SK-N-SH (cell line): ENCODE results near the gene KIR2DL3. TPM values are rescaled to one million over a fixed set of nuclear protein-coding genes. Genes with fewer than 3 reads are reported as not detected.
"Not testable (repeated sequence)": the region's sequence is repeated elsewhere in the genome, so short reads cannot be mapped to it uniquely, and the experiment has no call there.

Source experiments
- CTCF ChIA-PET: fragments of 300-600, 350-600 bp; formaldehyde crosslinking; extraction: SDS; loops from one replicate; lab custom pipeline; 2021; lab: Yijun Ruan, JAX
- POLR2A ChIA-PET: fragments of 350-600 bp; sonication (Branson Sonifier 250); formaldehyde crosslinking; extraction: SDS; loops from one replicate; lab custom pipeline; 2020; ENCODE audit warnings: antibody characterized with exemption, inconsistent platforms; lab: Yijun Ruan, JAX
- DNase-seq: peaks from one replicate; pipeline ENCODE4 v3.0.0; 2012
- H2AFZ ChIP-seq: fragments of 200-600 bp; sonication (generic); 2 replicates; pipeline ENCODE4 v1.8.1; 2016; ENCODE audit warnings: antibody characterized with exemption, mild to moderate bottlenecking, low read depth
- H3F3A ChIP-seq: fragments of 200-600 bp; sonication (generic); replicated peaks from 2 replicates; pipeline ENCODE3; 2016; ENCODE audit warnings: antibody characterized with exemption, mild to moderate bottlenecking; ENCODE audit not compliant: insufficient read depth
- H3K27ac ChIP-seq, 2 experiments: fragments of 200-500 bp in 1 of 2; fragments of 200-600 bp in 1 of 2; sonication (Bioruptor generic) in 1 of 2; sonication (generic), shearing (Covaris generic) in 1 of 2; 2 replicates each; pipeline versions ENCODE4 v1.5.1 to v1.6.1; 2014 to 2016; ENCODE audit warnings: low read depth in 2 of 2, inconsistent platforms in 1 of 2, low read length in 1 of 2, mild to moderate bottlenecking in 1 of 2, mixed read lengths in 1 of 2
- H3K27me3 ChIP-seq: fragments of 200-600 bp; sonication (generic), shearing (Covaris generic); 2 replicates; pipeline ENCODE4 v1.6.1; 2016; ENCODE audit warnings: mixed run types; ENCODE audit not compliant: insufficient read depth
- H3K36me3 ChIP-seq, 2 experiments: fragments of 200-500 bp in 1 of 2; fragments of 200-600 bp in 1 of 2; sonication (Bioruptor generic) in 1 of 2; sonication (generic) in 1 of 2; replicated peaks in 1 of 2; 2 replicates each; pipeline versions ENCODE3 to v1.5.1; 2014 to 2016; ENCODE audit warnings: low read length in 1 of 2, mild to moderate bottlenecking in 1 of 2; ENCODE audit not compliant: insufficient read depth in 2 of 2, control insufficient read depth in 1 of 2
- H3K4me1 ChIP-seq, 2 experiments: fragments of 200-500 bp in 1 of 2; fragments of 200-600 bp in 1 of 2; sonication (Bioruptor generic) in 1 of 2; sonication (generic), shearing (Covaris generic) in 1 of 2; 2 replicates each; pipeline versions ENCODE4 v1.5.1 to v1.6.1; 2014 to 2016; ENCODE audit warnings: low read depth in 1 of 2, low read length in 1 of 2, mixed run types in 1 of 2; ENCODE audit not compliant: insufficient read depth in 2 of 2, control insufficient read depth in 1 of 2
- H3K4me2 ChIP-seq: fragments of 200-600 bp; sonication (generic), shearing (Covaris generic); 2 replicates; pipeline ENCODE4 v1.6.1; 2017; ENCODE audit warnings: mixed run types
- H3K4me3 ChIP-seq, 2 experiments: fragments of 200-500 bp in 1 of 2; fragments of 200-600 bp in 1 of 2; sonication (Bioruptor generic) in 1 of 2; sonication (generic), shearing (Covaris generic) in 1 of 2; 2 replicates each; pipeline versions ENCODE4 v1.5.1 to v1.8.1; 2014 to 2016; ENCODE audit warnings: low read depth in 2 of 2, inconsistent platforms in 1 of 2, low read length in 1 of 2, mild to moderate bottlenecking in 1 of 2, mixed read lengths in 1 of 2, moderate library complexity in 1 of 2
- H3K79me2 ChIP-seq: fragments of 200-600 bp; sonication (generic); 2 replicates; pipeline ENCODE4 v1.8.1; 2017; ENCODE audit warnings: mild to moderate bottlenecking; ENCODE audit not compliant: insufficient read depth
- H3K9ac ChIP-seq: fragments of 200-600 bp; sonication (generic); 2 replicates; pipeline ENCODE4 v1.6.1; 2017; ENCODE audit warnings: mixed run types
- H3K9me2 ChIP-seq: fragments of 200-600 bp; sonication (generic); 2 replicates; pipeline ENCODE4 v1.6.1; 2017; ENCODE audit warnings: mixed run types
- H3K9me3 ChIP-seq: fragments of 200-600 bp; sonication (generic); 2 replicates; pipeline ENCODE4 v1.6.1; 2017; ENCODE audit warnings: mixed run types, mild to moderate bottlenecking, moderate library complexity
- H4K20me1 ChIP-seq: fragments of 200-600 bp; sonication (generic); 2 replicates; pipeline ENCODE4 v1.6.1; 2017; ENCODE audit warnings: mild to moderate bottlenecking, mixed run types; ENCODE audit not compliant: insufficient read depth
- CTCF ChIP-seq: fragments of 200-600 bp; sonication (generic); IDR thresholded peaks from 2 replicates; pipeline ENCODE4 v1.6.1; 2017; ENCODE audit warnings: antibody characterized with exemption, mild to moderate bottlenecking, moderate library complexity
- EZH2phosphoT487 ChIP-seq: fragments of 200-600 bp; sonication (generic); IDR thresholded peaks from 2 replicates; pipeline ENCODE4 v1.6.1; 2017; ENCODE audit warnings: low read depth, mixed run types, mild to moderate bottlenecking, antibody characterized with exemption, moderate library complexity, borderline replicate concordance
- FOSL2 ChIP-seq: IDR thresholded peaks from 2 replicates; pipeline ENCODE4 v1.4.0; 2012; ENCODE audit warnings: low read depth, mild to moderate bottlenecking, moderate library complexity, borderline replicate concordance
- FOXJ3 ChIP-seq: sonication (generic); formaldehyde crosslinking; IDR thresholded peaks from 2 replicates; pipeline ENCODE4 v1.5.1; 2020; ENCODE audit warnings: mild to moderate bottlenecking, missing genetic modification reagents
- FOXM1 ChIP-seq: IDR thresholded peaks from 2 replicates; pipeline ENCODE4 v1.4.0; 2012; ENCODE audit warnings: low read depth, mild to moderate bottlenecking
- GABPA ChIP-seq: IDR thresholded peaks from 2 replicates; pipeline ENCODE4 v1.4.0; 2012; ENCODE audit warnings: low read depth, mild to moderate bottlenecking
- IRF3 ChIP-seq: fragments of 150-350 bp; IDR thresholded peaks from 2 replicates; pipeline ENCODE4 v1.6.1; 2016; ENCODE audit warnings: mild to moderate bottlenecking, low read depth, low read length
- MAX ChIP-seq: IDR thresholded peaks from 2 replicates; pipeline ENCODE4 v1.4.0; 2012; ENCODE audit warnings: low read depth
- MXI1 ChIP-seq: IDR thresholded peaks from 2 replicates; pipeline ENCODE4 v1.6.1; 2012; ENCODE audit warnings: mild to moderate bottlenecking, low read depth, low read length, improper control_type of control experiment
- NRF1 ChIP-seq: IDR thresholded peaks from 2 replicates; pipeline ENCODE4 v1.6.1; 2012; ENCODE audit warnings: low read depth, mild to moderate bottlenecking, low read length
- PBX3 ChIP-seq: IDR thresholded peaks from 2 replicates; pipeline ENCODE4; 2012
- POLR2AphosphoS5 ChIP-seq: IDR thresholded peaks from 2 replicates; pipeline ENCODE4 v1.6.1; 2012; ENCODE audit warnings: low read depth, low read length
- RAD21 ChIP-seq: IDR thresholded peaks from 2 replicates; pipeline ENCODE4 v1.6.1; 2012; ENCODE audit warnings: mild to moderate bottlenecking, low read length
- SIN3A ChIP-seq: IDR thresholded peaks from 2 replicates; pipeline ENCODE4 v1.6.1; 2012; ENCODE audit warnings: low read depth, mild to moderate bottlenecking, low read length, moderate library complexity, borderline replicate concordance
- TCF12 ChIP-seq: IDR thresholded peaks from 2 replicates; pipeline ENCODE4 v1.4.0; 2012
- TEAD4 ChIP-seq: IDR thresholded peaks from 2 replicates; pipeline ENCODE4 v1.4.0; 2012; ENCODE audit warnings: mild to moderate bottlenecking, borderline replicate concordance; ENCODE audit not compliant: insufficient read depth
- USF1 ChIP-seq: IDR thresholded peaks from 2 replicates; pipeline ENCODE4 v1.4.0; 2012; ENCODE audit warnings: low read depth, borderline replicate concordance
- ZBTB33 ChIP-seq: IDR thresholded peaks from 2 replicates; pipeline ENCODE4 v1.4.0; 2012; ENCODE audit warnings: low read depth, borderline replicate concordance
- WGBS: methylation state at CpG from one replicate; pipeline ENCODE4 v1.1.6; 2017; ENCODE audit warnings: low lambda C conversion rate; 5-methylcytosine and 5-hydroxymethylcytosine counted together
- polyA plus RNA-seq, 3 experiments: library from polyadenylated mRNA; depleted of rRNA; stranded (reverse); fragments of >200 nt; gene quantifications; 2 replicates each; pipeline ENCODE4 v1.2.3, GENCODE V29; 2012

KIR2DL3 gene
- polyA plus RNA-seq, 1 of the 3 experiments (the other 2 are of a cell fraction), result not detected

- Histone ChIP-seq H3K4me1 (no peaks in the 10 kb centered on the region), H2AFZ (no peak overlapping the region), H3K36me3 (no peaks in the 10 kb centered on the region), H3K27me3 (peaks cover 10% of the 10 kb centered on the region; the same call in 1 of the 2 replicates), H3K9me3 (no peaks in the 10 kb centered on the region), H4K20me1 (no peaks in the 10 kb centered on the region), H3K4me3 (no peak overlapping the region), H3K79me2 (no peaks in the 10 kb centered on the region), H3K27ac (no peak overlapping the region), H3K4me2 (no peak overlapping the region)
- no peak for DNase-seq
- CTCF ChIA-PET, result no interaction called here
- WGBS, result 0% methylated on average over 2 of the region's 2 CpGs
- no peak for TF ChIP-seq RAD21
- TF ChIP-seq POLR2AphosphoS5, result no peak
- no peak for TF ChIP-seq SIN3A
- TF ChIP-seq CTCF, result no peak
- TF ChIP-seq FOSL2, result no peak
- no peak for TF ChIP-seq IRF3
- TF ChIP-seq FOXM1, result no peak
- TF ChIP-seq TCF12, result no peak
- no peak for TF ChIP-seq USF1
- TF ChIP-seq GABPA, result no peak
- no peak for TF ChIP-seq FOXJ3 (CRISPR knock-in tag)
- no peak for TF ChIP-seq MXI1
- no peak for TF ChIP-seq TEAD4
- no peak for TF ChIP-seq PBX3
- no peak for TF ChIP-seq EZH2phosphoT487
- no peak for TF ChIP-seq NRF1
- no peak for TF ChIP-seq MAX
- no peak for TF ChIP-seq ZBTB33
- TF ChIP-seq, all 33 proteins: peak for 0
- POLR2A ChIA-PET, result no interaction called here
- no peaks in the 10 kb centered on the region for H3K9me2 ChIP-seq
- no peak overlapping the region for H3K9ac ChIP-seq
- H3F3A ChIP-seq, result no peaks in the 10 kb centered on the region
These were observed 41.5 kb upstream of the KIR2DL3 start for GRCh38 chr19:54696766-54697165.

GRCh38 chr19:54697716-54698115, 40.6 kb upstream of the KIR2DL3 start:
- H3K4me1 ChIP-seq, DNase-seq, H3K9me3 ChIP-seq, H3K27ac ChIP-seq, H4K20me1 ChIP-seq, H3K9me2 ChIP-seq, H3F3A ChIP-seq, H3K79me2 ChIP-seq, POLR2A ChIA-PET, H2AFZ ChIP-seq, H3K4me2 ChIP-seq, H3K36me3 ChIP-seq, H3K9ac ChIP-seq, H3K4me3 ChIP-seq: not testable (repeated sequence)
- WGBS, result 0% methylated on average over 3 of the region's 13 CpGs
- H3K27me3 ChIP-seq, result peaks cover 10% of the 10 kb centered on the region; the same call in 1 of the 2 replicates
- CTCF ChIA-PET, result interaction anchor here (2.2 kb wide), 1 partner anchor 20 kb away, joined by 6 read pairs; no protein-coding TSS in a partner anchor
